ENCODE data around the gene NTF3.

NTF3 gene

GRCh38 chr12:5432011-5432400, at the start of gene NTF3:
NTF3 (plus strand) TSS chr12:5432108; CDS start chr12:5432325, 217 bp downstream.
- DNase-seq, result no peak

GRCh38 chr12:5384015-5384414, 47.9 kb upstream of the NTF3 start:
- no peak for DNase-seq

GRCh38 chr12:5388581-5389535, 43.0 kb upstream of the NTF3 start:
- DNase-seq, result no peak

- no peak for DNase-seq
These were observed 41.6 kb upstream of the NTF3 start for GRCh38 chr12:5390174-5390799.

GRCh38 chr12:5391653-5392052, 40.3 kb upstream of the NTF3 start:
- no peak for DNase-seq

GRCh38 chr12:5392961-5393360, 38.9 kb upstream of the NTF3 start:
- no peak for DNase-seq

GRCh38 chr12:5395443-5396271, 36.3 kb upstream of the NTF3 start:
- DNase-seq, result no peak

GRCh38 chr12:5396541-5396940, 35.4 kb upstream of the NTF3 start:
- DNase-seq, result no peak

- DNase-seq, result no peak
These were observed 32.6 kb upstream of the NTF3 start for GRCh38 chr12:5399266-5399665.

GRCh38 chr12:5402009-5402935, 29.6 kb upstream of the NTF3 start:
- no peak for DNase-seq

GRCh38 chr12:5403411-5403810, 28.5 kb upstream of the NTF3 start:
- no peak for DNase-seq

GRCh38 chr12:5407034-5407856, 24.7 kb upstream of the NTF3 start:
- no peak for DNase-seq

GRCh38 chr12:5409619-5410018, 22.3 kb upstream of the NTF3 start:
- no peak for DNase-seq

- DNase-seq, result no peak
These were observed 15.3 kb upstream of the NTF3 start for GRCh38 chr12:5416571-5416970.

GRCh38 chr12:5417500-5417899, 14.4 kb upstream of the NTF3 start:
- no peak for DNase-seq

GRCh38 chr12:5428332-5429221, 3.3 kb upstream of the NTF3 start:
- no peak for DNase-seq

- DNase-seq, result no peak
These were observed 2.0 kb upstream of the NTF3 start for GRCh38 chr12:5429741-5430557.

GRCh38 chr12:5430641-5431603, 986 bp upstream of the NTF3 start:
- no peak for DNase-seq
